Parathyroid adenoma (tissue), 2 donors: ENCODE data around the gene CTBP1.

Source experiments
- H2AFZ ChIP-seq: fragments of 300-600 bp; sonication (generic); one replicate; pipeline ENCODE4 v1.7.0; 2017; ENCODE audit warnings: antibody characterized with exemption, mild to moderate bottlenecking
- H3K27ac ChIP-seq: fragments of 300-600 bp; sonication (generic); one replicate; pipeline ENCODE4 v1.7.0; 2017
- H3K27me3 ChIP-seq: fragments of 300-600 bp; sonication (generic); one replicate; pipeline ENCODE4 v1.7.0; 2017; ENCODE audit warnings: low read length; ENCODE audit not compliant: control insufficient read depth, insufficient read depth
- H3K36me3 ChIP-seq: fragments of 300-600 bp; sonication (generic); one replicate; pipeline ENCODE4 v1.7.0; 2017; ENCODE audit warnings: low read length; ENCODE audit not compliant: control insufficient read depth, insufficient read depth
- H3K4me1 ChIP-seq: fragments of 300-600 bp; sonication (generic); one replicate; pipeline ENCODE4 v1.7.0; 2017; ENCODE audit warnings: control low read depth
- H3K4me2 ChIP-seq: fragments of 300-600 bp; sonication (generic); one replicate; pipeline ENCODE4 v1.7.0; 2017; ENCODE audit warnings: low read length
- H3K4me3 ChIP-seq: fragments of 300-600 bp; sonication (generic); one replicate; pipeline ENCODE4 v1.7.0; 2017; ENCODE audit warnings: low read depth, low read length
- H3K79me2 ChIP-seq: fragments of 300-600 bp; sonication (generic); one replicate; pipeline ENCODE4 v1.7.0; 2017; ENCODE audit warnings: control low read depth
- H3K9ac ChIP-seq: fragments of 300-600 bp; sonication (generic); one replicate; pipeline ENCODE4 v1.7.0; 2017; ENCODE audit warnings: mild to moderate bottlenecking
- H3K9me3 ChIP-seq: fragments of 300-600 bp; sonication (generic); one replicate; pipeline ENCODE4 v1.7.0; 2017; ENCODE audit warnings: low read length; ENCODE audit not compliant: control insufficient read depth
- CTCF ChIP-seq: fragments of 300-600 bp; sonication (generic); IDR thresholded peaks from one replicate; pipeline ENCODE4 v1.7.0; 2017; ENCODE audit warnings: antibody characterized with exemption, mild to moderate bottlenecking
- donor health status: primary hyperparathyroidism.

The CTBP1 gene

GRCh38 chr4:1176398-1177273 lies 72.3 kb downstream of the CTBP1 start:
- Histone ChIP-seq H3K4me1 (no peaks in the 10 kb centered on the region), H2AFZ (no peak overlapping the region)

GRCh38 chr4:1175635-1176229 lies 73.2 kb downstream of the CTBP1 start:
- H3K27me3 ChIP-seq = peaks cover 9% of the 10 kb centered on the region
- no peaks in the 10 kb centered on the region for H3K4me1 ChIP-seq
- no peak overlapping the region for H3K9ac ChIP-seq
- no peaks in the 10 kb centered on the region for H3K9me3 ChIP-seq
- no peak overlapping the region for H3K4me2 ChIP-seq
- no peak overlapping the region for H3K4me3 ChIP-seq
- no peaks in the 10 kb centered on the region for H3K79me2 ChIP-seq
- H2AFZ ChIP-seq = no peak overlapping the region
- H3K36me3 ChIP-seq = no peaks in the 10 kb centered on the region
- no peak for TF ChIP-seq CTCF
- no peak overlapping the region for H3K27ac ChIP-seq

More at GRCh38 chr4:1176398-1177273, 72.3 kb downstream of the CTBP1 start:
- H3K79me2 ChIP-seq = no peaks in the 10 kb centered on the region
- H3K9me3 ChIP-seq = no peaks in the 10 kb centered on the region
- no peak for TF ChIP-seq CTCF
- no peak overlapping the region for H3K4me3 ChIP-seq
- H3K9ac ChIP-seq = no peak overlapping the region
- H3K27ac ChIP-seq = no peak overlapping the region
- no peak overlapping the region for H3K4me2 ChIP-seq
- H3K36me3 ChIP-seq = no peaks in the 10 kb centered on the region
- H3K27me3 ChIP-seq = peaks cover 7% of the 10 kb centered on the region

- Histone ChIP-seq H3K36me3 (no peaks in the 10 kb centered on the region), H3K27me3 (peaks cover 9% of the 10 kb centered on the region), H3K9ac (no peak overlapping the region), H3K27ac (no peak overlapping the region), H3K4me2 (no peak overlapping the region), H3K9me3 (no peaks in the 10 kb centered on the region), H3K4me1 (no peaks in the 10 kb centered on the region), H3K4me3 (no peak overlapping the region), H2AFZ (no peak overlapping the region), H3K79me2 (no peaks in the 10 kb centered on the region)
- no peak for TF ChIP-seq CTCF
Observed at GRCh38 chr4:1174941-1175634, 73.8 kb downstream of the CTBP1 start.

GRCh38 chr4:1172971-1173757 lies 75.8 kb downstream of the CTBP1 start:
- Histone ChIP-seq H3K4me1 (no peaks in the 10 kb centered on the region), H3K9me3 (no peaks in the 10 kb centered on the region), H3K79me2 (no peaks in the 10 kb centered on the region), H3K27me3 (peaks cover 9% of the 10 kb centered on the region), H3K36me3 (no peaks in the 10 kb centered on the region), H3K4me3 (no peak overlapping the region), H2AFZ (no peak overlapping the region), H3K9ac (no peak overlapping the region), H3K4me2 (no peak overlapping the region), H3K27ac (no peak overlapping the region)
- TF ChIP-seq CTCF = no peak
